Activated naive CD4-positive, alpha-beta T cell treated with anti-CD3 and anti-CD28 coated beads, Interleukin-2, amount 50 U/mL, for 72 hours (primary cell): ENCODE measurements around the gene TKTL2. TPM values are rescaled to one million over a fixed set of nuclear protein-coding genes. Genes with fewer than 3 reads are reported as not detected.
"Not testable (repeated sequence)": the region's sequence is repeated elsewhere in the genome, so short reads cannot be mapped to it uniquely, and the experiment has no call there.

ENCODE experiments used
- ATAC-seq, 2 donors: fragments of 150-1000 bp; cut with Tn5 transposase; 2 replicates each; pipeline ENCODE4 v1.10.0; 2021; ENCODE audit warnings: mild to moderate bottlenecking in 2 of 2, moderate library complexity in 2 of 2
- DNase-seq, 2 donors: peaks; one replicate each; pipeline ENCODE4 v3.0.0; 2021 to 2022; ENCODE audit warnings: low spot score in 2 of 2
- H3K27ac Mint-ChIP-seq, 2 donors: one replicate each; pipeline ENCODE4 v1.8.0; 2022; ENCODE audit warnings: mild to moderate bottlenecking in 2 of 2, mixed read lengths in 2 of 2
- H3K36me3 Mint-ChIP-seq, 2 donors: one replicate each; pipeline ENCODE4 v1.8.0; 2022; ENCODE audit warnings: mixed read lengths in 2 of 2
- H3K9me3 Mint-ChIP-seq, 2 donors: one replicate each; pipeline ENCODE4 v1.8.0; 2022; ENCODE audit warnings: mixed read lengths in 2 of 2
- total RNA-seq, 2 donors: library from RNA; stranded (reverse); gene quantifications; one replicate each; pipeline ENCODE4 v1.2.3, GENCODE V29; 2022

Gene TKTL2
- total RNA-seq, 2 donors from 2014 or later = not detected

GRCh38 chr4:163470391-163470790 is 3.2 kb downstream of the TKTL2 start:
- no peaks in the 10 kb centered on the region for H3K36me3 Mint-ChIP-seq
- no peak overlapping the region for H3K27ac Mint-ChIP-seq
- ATAC-seq (no peak), DNase-seq (no peak)
- H3K9me3 Mint-ChIP-seq = no peaks in the 10 kb centered on the region

DNA sequence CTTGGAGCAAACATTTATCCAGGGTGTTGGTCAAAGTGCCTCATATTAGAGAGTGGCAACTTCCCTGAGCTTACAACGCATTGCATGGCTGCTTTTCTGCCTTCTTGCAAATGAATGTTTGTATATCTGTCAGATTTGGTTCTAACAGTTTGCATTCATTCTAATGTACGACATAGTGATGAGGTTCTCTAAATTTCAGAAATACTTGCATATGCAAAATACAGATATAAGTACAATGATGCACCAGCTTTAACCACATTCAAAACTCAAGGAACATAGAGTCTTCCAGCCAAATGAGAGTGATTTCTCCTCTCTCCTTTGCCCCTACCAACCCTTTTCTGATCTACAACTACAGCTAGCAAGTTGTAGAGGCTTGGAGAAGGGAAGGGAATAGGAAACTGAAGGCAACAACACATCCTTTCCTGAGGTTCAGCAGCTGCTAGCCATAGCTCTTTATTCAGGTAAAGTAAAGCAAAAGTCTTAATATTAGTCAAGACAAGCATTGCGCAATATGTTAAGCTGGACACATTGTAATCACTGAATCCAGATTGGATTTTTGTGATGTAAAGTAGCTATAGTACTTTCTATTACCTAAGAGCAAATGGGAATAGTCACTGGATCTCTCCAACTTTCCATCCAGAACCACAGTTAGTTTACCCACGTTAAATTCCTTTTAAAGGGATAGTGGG is 6.3 kb downstream of the TKTL2 start:
- Mint-ChIP-seq H3K36me3 (no peaks in the 10 kb centered on the region), H3K27ac (no peak overlapping the region), H3K9me3 (no peaks in the 10 kb centered on the region)
- no peak for ATAC-seq
- DNase-seq = no peak

GRCh38 chr4:163462556-163462955 is 11.0 kb downstream of the TKTL2 start:
- DNase-seq (no peak), ATAC-seq (no peak)
- H3K27ac Mint-ChIP-seq = no peak overlapping the region
- no peaks in the 10 kb centered on the region for H3K36me3 Mint-ChIP-seq
- H3K9me3 Mint-ChIP-seq = no peaks in the 10 kb centered on the region

- Mint-ChIP-seq H3K27ac (no peak overlapping the region), H3K9me3 (no peaks in the 10 kb centered on the region), H3K36me3 (no peaks in the 10 kb centered on the region)
- DNase-seq (no peak), ATAC-seq (no peak)
Measured at GRCh38 chr4:163448540-163449203, 24.9 kb downstream of the TKTL2 start.

DNA sequence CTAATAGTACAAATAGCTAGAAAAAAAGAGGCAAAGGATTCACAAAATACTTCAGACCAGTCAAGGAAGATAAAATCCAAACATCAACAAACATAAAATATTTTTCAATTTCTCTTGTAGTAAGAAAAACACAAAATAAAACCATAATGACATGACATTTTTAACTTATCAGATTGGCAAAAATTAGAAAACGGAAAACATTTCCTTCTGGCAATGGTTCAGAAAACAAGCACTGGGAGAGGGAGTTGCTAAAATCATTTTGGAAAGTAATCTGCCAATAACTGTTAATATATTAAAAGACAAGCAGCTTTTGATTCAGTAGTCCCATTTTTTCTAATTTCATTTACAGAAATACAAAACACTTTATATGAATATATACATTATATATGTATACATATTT is 26.1 kb downstream of the TKTL2 start:
- no peak overlapping the region for H3K27ac Mint-ChIP-seq
- DNase-seq (no peak), ATAC-seq (no peak)
- no peaks in the 10 kb centered on the region for H3K36me3 Mint-ChIP-seq
- no peaks in the 10 kb centered on the region for H3K9me3 Mint-ChIP-seq

DNA sequence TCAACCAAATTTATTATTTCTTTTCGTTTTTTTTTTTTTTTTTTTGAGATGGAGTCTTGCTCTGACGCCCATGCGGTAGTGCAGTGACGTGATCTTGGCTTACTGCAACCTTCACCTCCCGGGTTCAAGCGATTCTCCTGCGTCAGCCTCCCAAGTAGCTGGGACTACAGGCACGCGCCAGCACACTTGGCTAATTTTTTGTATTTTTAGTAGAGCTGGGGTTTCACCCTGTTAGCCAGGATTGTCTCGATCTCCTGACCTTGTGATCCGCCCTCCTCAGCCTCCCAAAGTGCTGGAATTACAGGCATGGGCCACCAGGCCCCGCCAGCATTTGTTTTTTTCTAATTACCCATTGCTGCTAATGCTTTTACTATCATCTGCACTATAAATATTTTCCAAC is 26.5 kb downstream of the TKTL2 start:
- not testable (repeated sequence) for ATAC-seq, H3K36me3 Mint-ChIP-seq, DNase-seq, H3K9me3 Mint-ChIP-seq, H3K27ac Mint-ChIP-seq

DNA sequence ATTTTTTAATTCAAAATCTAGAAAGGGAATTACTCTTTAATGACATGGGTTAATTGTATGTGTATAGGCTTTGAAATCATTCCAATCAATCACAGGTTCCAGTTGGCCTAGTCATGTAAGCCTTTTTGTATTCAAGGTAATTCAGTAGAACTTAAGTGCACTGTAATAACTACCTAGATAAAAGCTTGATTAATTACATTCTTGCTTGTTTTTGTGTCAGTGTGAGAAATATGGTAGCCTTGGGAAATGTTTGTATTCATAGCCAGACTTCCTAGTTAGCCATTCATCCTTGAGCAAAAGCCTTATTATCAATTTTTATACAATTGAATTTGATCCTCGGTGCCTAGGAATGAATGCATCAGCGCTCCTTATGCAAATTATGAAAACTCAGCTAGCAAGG is 33.5 kb downstream of the TKTL2 start:
- no peak overlapping the region for H3K27ac Mint-ChIP-seq
- no peak for ATAC-seq
- H3K9me3 Mint-ChIP-seq = no peaks in the 10 kb centered on the region
- no peaks in the 10 kb centered on the region for H3K36me3 Mint-ChIP-seq
- no peak for DNase-seq

Other genes with a start within 250 kb of the TKTL2 start
- not detected for gene NPY1R, start 141.2 kb downstream of the TKTL2 start, total RNA-seq
- not detected for gene NPY5R, start 129.9 kb downstream of the TKTL2 start, total RNA-seq
- gene TMA16, start 20.9 kb upstream of the TKTL2 start, total RNA-seq = 10 to 100 TPM; 20.2 to 45.4 TPM